HEK293 (cell line): ENCODE measurements around the gene GALNTL6.

Source experiments
- CTCF ChIA-PET: fragments of 350-600 bp; formaldehyde crosslinking; extraction: SDS; loops from one replicate; lab custom pipeline; 2021; ENCODE audit warnings: antibody characterized with exemption; lab: Yijun Ruan, JAX
- POLR2A ChIA-PET: fragments of 300-600 bp; formaldehyde crosslinking; extraction: SDS; loops from one replicate; lab custom pipeline; 2020; ENCODE audit warnings: antibody characterized with exemption, inconsistent platforms; lab: Yijun Ruan, JAX
- H3K27ac ChIP-seq: fragments of 200-500 bp; sonication (Bioruptor generic); 2 replicates; pipeline ENCODE4 v1.5.1; 2014; ENCODE audit warnings: low read depth, low read length, control low read depth, inconsistent platforms; ENCODE audit errors: extremely low read depth
- H3K36me3 ChIP-seq, 2 experiments: fragments of 200-500 bp in 1 of 2; sonication (Bioruptor generic) in 1 of 2; 1 replicate in 1 of 2; 2 replicates in 1 of 2; pipeline ENCODE4 v1.5.1; 2014 to 2017; ENCODE audit warnings: inconsistent platforms in 2 of 2, low read length in 2 of 2; ENCODE audit not compliant: control insufficient read depth in 2 of 2, insufficient read depth in 1 of 2
- H3K4me1 ChIP-seq: fragments of 200-500 bp; sonication (Bioruptor generic); 2 replicates; pipeline ENCODE4 v1.5.1; 2014; ENCODE audit warnings: mild to moderate bottlenecking, low read length, inconsistent platforms; ENCODE audit not compliant: control insufficient read depth, insufficient read depth
- H3K4me3 ChIP-seq: 2 replicates; pipeline ENCODE4 v1.5.1; 2011; ENCODE audit warnings: low read depth, mild to moderate bottlenecking, control low read depth, low read length, moderate library complexity
- H3K9me3 ChIP-seq: fragments of 200-500 bp; sonication (Bioruptor generic); 2 replicates; pipeline ENCODE4 v1.5.1; 2014; ENCODE audit warnings: low read depth, low read length, inconsistent platforms; ENCODE audit not compliant: control insufficient read depth, insufficient read depth
- HOXC10 ChIP-seq: sonication (generic); formaldehyde crosslinking; IDR thresholded peaks from 2 replicates; pipeline ENCODE4 v1.8.1; 2023; ENCODE audit warnings: mild to moderate bottlenecking, missing genetic modification reagents
- SETDB1 ChIP-seq: IDR thresholded peaks from one replicate; pipeline ENCODE4 v1.6.1; 2017; ENCODE audit warnings: mild to moderate bottlenecking, low read length, moderate library complexity, mixed read lengths; ENCODE audit not compliant: insufficient read length
- SP2 ChIP-seq: fragments of 450-650 bp; formaldehyde crosslinking; IDR thresholded peaks from 2 replicates; pipeline ENCODE4 v1.5.1; 2016; ENCODE audit warnings: missing biosample characterization, missing genetic modification characterization
- ZNF155 ChIP-seq: fragments of 450-650 bp; formaldehyde crosslinking; IDR thresholded peaks from 2 replicates; pipeline ENCODE4 v1.5.1; 2016; ENCODE audit warnings: missing biosample characterization, missing genetic modification characterization
- ZNF157 ChIP-seq: fragments of 450-650 bp; formaldehyde crosslinking; IDR thresholded peaks from 2 replicates; pipeline ENCODE4 v1.5.1; 2016; ENCODE audit warnings: missing biosample characterization, missing genetic modification characterization
- ZNF239 ChIP-seq: fragments of 450-650 bp; formaldehyde crosslinking; IDR thresholded peaks from 2 replicates; pipeline ENCODE4 v1.5.1; 2016; ENCODE audit warnings: missing biosample characterization, missing genetic modification characterization
- ZNF274 ChIP-seq, 2 experiments: fragments of 200-500 bp in 1 of 2; fragments of 450-650 bp in 1 of 2; sonication (Bioruptor generic) in 1 of 2; formaldehyde crosslinking in 1 of 2; IDR thresholded peaks; 2 replicates each; pipeline versions ENCODE4 v1.5.1 to v1.6.1; 2014 to 2016; ENCODE audit warnings: borderline replicate concordance in 1 of 2, inconsistent platforms in 1 of 2, low read length in 1 of 2, missing biosample characterization in 1 of 2, missing genetic modification characterization in 1 of 2
- ZNF350 ChIP-seq: fragments of 450-650 bp; formaldehyde crosslinking; IDR thresholded peaks from 2 replicates; pipeline ENCODE4 v1.5.0; 2017; ENCODE audit warnings: missing biosample characterization, mild to moderate bottlenecking, missing genetic modification characterization
- ZNF37A ChIP-seq: fragments of 450-650 bp; IDR thresholded peaks from 2 replicates; pipeline ENCODE4 v1.5.1; 2018; ENCODE audit warnings: missing biosample characterization, missing genetic modification characterization
- ZNF514 ChIP-seq: fragments of 450-650 bp; formaldehyde crosslinking; IDR thresholded peaks from 2 replicates; pipeline ENCODE4 v1.5.1; 2016; ENCODE audit warnings: missing biosample characterization, missing genetic modification characterization
- ZNF530 ChIP-seq: fragments of 450-650 bp; formaldehyde crosslinking; IDR thresholded peaks from 2 replicates; pipeline ENCODE4 v1.5.1; 2016; ENCODE audit warnings: low read depth, missing biosample characterization, missing genetic modification characterization
- ZNF558 ChIP-seq: fragments of 450-650 bp; formaldehyde crosslinking; IDR thresholded peaks from 2 replicates; pipeline ENCODE4 v1.5.1; 2016; ENCODE audit warnings: missing biosample characterization, missing genetic modification characterization
- ZNF654 ChIP-seq: fragments of 450-650 bp; formaldehyde crosslinking; IDR thresholded peaks from 2 replicates; pipeline ENCODE4 v1.5.1; 2016; ENCODE audit warnings: low read depth, missing biosample characterization, missing genetic modification characterization
- ZNF660 ChIP-seq: fragments of 450-650 bp; IDR thresholded peaks from 2 replicates; pipeline ENCODE4 v1.5.1; 2018; ENCODE audit warnings: missing biosample characterization, mild to moderate bottlenecking, missing genetic modification characterization
- ZNF701 ChIP-seq: fragments of 450-650 bp; formaldehyde crosslinking; IDR thresholded peaks from 2 replicates; pipeline ENCODE4 v1.5.1; 2016; ENCODE audit warnings: missing biosample characterization, missing genetic modification characterization
- ZNF837 ChIP-seq: fragments of 450-650 bp; formaldehyde crosslinking; IDR thresholded peaks from 2 replicates; pipeline ENCODE4 v1.5.1; 2016; ENCODE audit warnings: missing biosample characterization, missing genetic modification characterization
- ZSCAN16 ChIP-seq: fragments of 450-650 bp; formaldehyde crosslinking; IDR thresholded peaks from 2 replicates; pipeline ENCODE4 v1.5.1; 2016; ENCODE audit warnings: missing biosample characterization, missing genetic modification characterization
- ZSCAN18 ChIP-seq: fragments of 450-650 bp; formaldehyde crosslinking; IDR thresholded peaks from 2 replicates; pipeline ENCODE4 v1.5.1; 2016; ENCODE audit warnings: missing biosample characterization, missing genetic modification characterization
- TF ChIP-seq, protein P1 (sequence below): fragments of 450-650 bp; formaldehyde crosslinking; IDR thresholded peaks from 2 replicates; pipeline ENCODE4 v1.5.1; 2017; ENCODE audit warnings: missing biosample characterization, mild to moderate bottlenecking, missing genetic modification characterization, moderate library complexity
- TF ChIP-seq, protein P2 (sequence below): fragments of 450-650 bp; formaldehyde crosslinking; IDR thresholded peaks from 2 replicates; pipeline ENCODE4 v1.5.1; 2016; ENCODE audit warnings: missing biosample characterization, missing genetic modification characterization, borderline replicate concordance
- TF ChIP-seq, protein P3 (sequence below): fragments of 450-650 bp; formaldehyde crosslinking; IDR thresholded peaks from 2 replicates; pipeline ENCODE4 v1.5.1; 2016; ENCODE audit warnings: missing biosample characterization, missing genetic modification characterization, low read depth
- TF ChIP-seq, protein P4 (sequence below): IDR thresholded peaks from 2 replicates; pipeline ENCODE4 v1.6.1; 2011; ENCODE audit warnings: mild to moderate bottlenecking, low read depth, low read length, borderline replicate concordance

Gene GALNTL6

DNA sequence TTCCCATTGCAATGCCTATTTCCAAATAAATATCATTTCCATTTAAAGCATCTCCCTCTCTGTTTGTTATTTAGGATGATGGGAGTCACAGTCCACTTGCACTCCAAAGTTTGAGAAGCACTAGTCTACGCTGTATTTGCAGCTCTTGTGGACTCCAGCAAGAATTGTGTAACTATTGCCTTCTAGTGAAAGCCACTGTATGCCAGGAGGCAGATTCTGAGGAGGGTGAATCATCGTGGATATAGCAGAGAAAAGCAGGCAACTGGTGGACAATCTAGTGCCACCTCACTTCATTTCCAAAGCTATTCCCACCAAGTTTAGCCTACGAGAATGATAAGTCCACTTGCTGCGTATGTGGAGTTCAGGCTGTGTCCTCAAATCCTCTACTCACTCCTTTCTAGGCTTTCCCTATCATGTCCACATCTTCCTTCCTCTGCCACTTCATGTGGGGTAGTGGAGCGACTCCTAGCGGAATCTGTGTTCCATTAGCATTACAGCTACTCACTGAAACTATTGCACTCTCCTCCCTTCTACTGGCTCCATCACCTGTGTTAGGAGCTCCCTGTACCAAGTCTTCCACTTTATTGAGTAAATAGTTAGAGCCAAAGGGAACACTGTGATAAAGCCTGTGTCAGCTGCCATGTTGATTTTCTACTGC lies 853.6 kb downstream of the GALNTL6 start:
- peak; percentile 57 for TF ChIP-seq ZNF654
- TF ChIP-seq ZNF274 (IDR thresholded peaks at IDR 0.05; ENCODE audit: low read length) = no peak
- TF ChIP-seq ZNF274 (tag by site-specific recombination; IDR thresholded peaks at IDR 0.05; ENCODE audit: borderline replicate concordance) = no peak
- Histone ChIP-seq H3K4me1 (no peaks in the 10 kb centered on the region), H3K9me3 (no peaks in the 10 kb centered on the region), H3K4me3 (no peak overlapping the region), H3K27ac (no peak overlapping the region), H3K36me3 (no peaks in the 10 kb centered on the region)
- ChIA-PET CTCF (interaction anchor here (0.6 kb wide), 1 partner anchor 997 kb away, joined by 3 read pairs; no protein-coding TSS in a partner anchor), POLR2A (no interaction called here)

GRCh38 chr4:172674811-172675210 lies 861.6 kb downstream of the GALNTL6 start:
- POLR2A ChIA-PET = no interaction called here
- H3K4me1 ChIP-seq = no peaks in the 10 kb centered on the region
- H3K9me3 ChIP-seq = no peaks in the 10 kb centered on the region
- no peak overlapping the region for H3K4me3 ChIP-seq
- TF ChIP-seq, protein P1, sequence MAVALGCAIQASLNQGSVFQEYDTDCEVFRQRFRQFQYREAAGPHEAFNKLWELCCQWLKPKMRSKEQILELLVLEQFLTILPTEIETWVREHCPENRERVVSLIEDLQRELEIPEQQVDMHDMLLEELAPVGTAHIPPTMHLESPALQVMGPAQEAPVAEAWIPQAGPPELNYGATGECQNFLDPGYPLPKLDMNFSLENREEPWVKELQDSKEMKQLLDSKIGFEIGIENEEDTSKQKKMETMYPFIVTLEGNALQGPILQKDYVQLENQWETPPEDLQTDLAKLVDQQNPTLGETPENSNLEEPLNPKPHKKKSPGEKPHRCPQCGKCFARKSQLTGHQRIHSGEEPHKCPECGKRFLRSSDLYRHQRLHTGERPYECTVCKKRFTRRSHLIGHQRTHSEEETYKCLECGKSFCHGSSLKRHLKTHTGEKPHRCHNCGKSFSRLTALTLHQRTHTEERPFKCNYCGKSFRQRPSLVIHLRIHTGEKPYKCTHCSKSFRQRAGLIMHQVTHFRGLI (tag by site-specific recombination) = no peak
- TF ChIP-seq, protein P2, sequence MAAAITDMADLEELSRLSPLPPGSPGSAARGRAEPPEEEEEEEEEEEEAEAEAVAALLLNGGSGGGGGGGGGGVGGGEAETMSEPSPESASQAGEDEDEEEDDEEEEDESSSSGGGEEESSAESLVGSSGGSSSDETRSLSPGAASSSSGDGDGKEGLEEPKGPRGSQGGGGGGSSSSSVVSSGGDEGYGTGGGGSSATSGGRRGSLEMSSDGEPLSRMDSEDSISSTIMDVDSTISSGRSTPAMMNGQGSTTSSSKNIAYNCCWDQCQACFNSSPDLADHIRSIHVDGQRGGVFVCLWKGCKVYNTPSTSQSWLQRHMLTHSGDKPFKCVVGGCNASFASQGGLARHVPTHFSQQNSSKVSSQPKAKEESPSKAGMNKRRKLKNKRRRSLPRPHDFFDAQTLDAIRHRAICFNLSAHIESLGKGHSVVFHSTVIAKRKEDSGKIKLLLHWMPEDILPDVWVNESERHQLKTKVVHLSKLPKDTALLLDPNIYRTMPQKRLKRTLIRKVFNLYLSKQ (tag by site-specific recombination) = no peak
- no peak for TF ChIP-seq HOXC10 (CRISPR knock-in tag)
- TF ChIP-seq, protein P3, sequence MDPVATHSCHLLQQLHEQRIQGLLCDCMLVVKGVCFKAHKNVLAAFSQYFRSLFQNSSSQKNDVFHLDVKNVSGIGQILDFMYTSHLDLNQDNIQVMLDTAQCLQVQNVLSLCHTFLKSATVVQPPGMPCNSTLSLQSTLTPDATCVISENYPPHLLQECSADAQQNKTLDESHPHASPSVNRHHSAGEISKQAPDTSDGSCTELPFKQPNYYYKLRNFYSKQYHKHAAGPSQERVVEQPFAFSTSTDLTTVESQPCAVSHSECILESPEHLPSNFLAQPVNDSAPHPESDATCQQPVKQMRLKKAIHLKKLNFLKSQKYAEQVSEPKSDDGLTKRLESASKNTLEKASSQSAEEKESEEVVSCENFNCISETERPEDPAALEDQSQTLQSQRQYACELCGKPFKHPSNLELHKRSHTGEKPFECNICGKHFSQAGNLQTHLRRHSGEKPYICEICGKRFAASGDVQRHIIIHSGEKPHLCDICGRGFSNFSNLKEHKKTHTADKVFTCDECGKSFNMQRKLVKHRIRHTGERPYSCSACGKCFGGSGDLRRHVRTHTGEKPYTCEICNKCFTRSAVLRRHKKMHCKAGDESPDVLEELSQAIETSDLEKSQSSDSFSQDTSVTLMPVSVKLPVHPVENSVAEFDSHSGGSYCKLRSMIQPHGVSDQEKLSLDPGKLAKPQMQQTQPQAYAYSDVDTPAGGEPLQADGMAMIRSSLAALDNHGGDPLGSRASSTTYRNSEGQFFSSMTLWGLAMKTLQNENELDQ = no peak
- no peak for TF ChIP-seq ZNF837 (tag by site-specific recombination)
- TF ChIP-seq ZNF350 (tag by site-specific recombination) = no peak
- no peak for TF ChIP-seq ZNF701 (tag by site-specific recombination)
- TF ChIP-seq SETDB1 = no peak
- CTCF ChIA-PET = no interaction called here
- no peak overlapping the region for H3K27ac ChIP-seq
- no peaks in the 10 kb centered on the region for H3K36me3 ChIP-seq

GRCh38 chr4:172675232-172675631 lies 862.0 kb downstream of the GALNTL6 start:
- no peak overlapping the region for H3K4me3 ChIP-seq
- no peak overlapping the region for H3K27ac ChIP-seq
- POLR2A ChIA-PET = no interaction called here
- H3K9me3 ChIP-seq = no peaks in the 10 kb centered on the region
- H3K36me3 ChIP-seq = no peaks in the 10 kb centered on the region
- CTCF ChIA-PET = no interaction called here
- H3K4me1 ChIP-seq = no peaks in the 10 kb centered on the region
- no peak for TF ChIP-seq ZNF155 (tag by site-specific recombination)
- no peak for TF ChIP-seq ZNF37A (tag by site-specific recombination)
- no peak for TF ChIP-seq ZSCAN18 (tag by site-specific recombination)
- no peak for TF ChIP-seq ZNF530 (tag by site-specific recombination)
- no peak for TF ChIP-seq ZNF157
- TF ChIP-seq SP2 (tag by site-specific recombination) = no peak
- TF ChIP-seq ZNF514 (tag by site-specific recombination) = no peak
- TF ChIP-seq, protein P4, sequence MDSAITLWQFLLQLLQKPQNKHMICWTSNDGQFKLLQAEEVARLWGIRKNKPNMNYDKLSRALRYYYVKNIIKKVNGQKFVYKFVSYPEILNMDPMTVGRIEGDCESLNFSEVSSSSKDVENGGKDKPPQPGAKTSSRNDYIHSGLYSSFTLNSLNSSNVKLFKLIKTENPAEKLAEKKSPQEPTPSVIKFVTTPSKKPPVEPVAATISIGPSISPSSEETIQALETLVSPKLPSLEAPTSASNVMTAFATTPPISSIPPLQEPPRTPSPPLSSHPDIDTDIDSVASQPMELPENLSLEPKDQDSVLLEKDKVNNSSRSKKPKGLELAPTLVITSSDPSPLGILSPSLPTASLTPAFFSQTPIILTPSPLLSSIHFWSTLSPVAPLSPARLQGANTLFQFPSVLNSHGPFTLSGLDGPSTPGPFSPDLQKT = no peak
- no peak for TF ChIP-seq ZNF239 (tag by site-specific recombination)
- no peak for TF ChIP-seq ZNF660 (tag by site-specific recombination)
- no peak for TF ChIP-seq ZSCAN16
- TF ChIP-seq ZNF558 (tag by site-specific recombination) = no peak
